Measurements from ENCODE around the gene CATSPER1.
A peak's percentile ranks its signal among the peaks of the same experiment; 100 is the strongest.

The CATSPER1 gene

GRCh38 chr11:66026017-66026529 is at the start of gene CATSPER1:
CATSPER1 (minus strand) TSS chr11:66026479; CDS start chr11:66026379, 100 bp downstream.
- Histone ChIP-seq H3K27ac (no peak within 1 kb of the TSS), H3K9me3 (ENCODE audit: low read depth, low read length) (no peaks in the 10 kb centered on the region), H3K9ac (ENCODE audit: insufficient read length) (no peak within 1 kb of the TSS), H3K36me3 (ENCODE audit: insufficient read depth, low read length) (no peaks in the 10 kb centered on the region), H3K4me3 (no peak within 1 kb of the TSS)
- TF ChIP-seq FOXP2 (optimal IDR thresholded peaks at IDR 0.05; ENCODE audit: control extremely low read depth, extremely low read length, insufficient read depth) (no peak), POLR2AphosphoS5 (IDR thresholded peaks at IDR 0.05; ENCODE audit: borderline replicate concordance, low read depth, low read length) (no peak), EZH2 (IDR thresholded peaks at IDR 0.05) (no peak)
- DNase-seq (ENCODE audit: low read depth, low spot score), result no peak

- Histone ChIP-seq H3K27ac (no peak overlapping the region), H3K9me3 (ENCODE audit: low read depth, low read length) (no peaks in the 10 kb centered on the region), H3K36me3 (ENCODE audit: insufficient read depth, low read length) (peaks cover 7% of the 10 kb centered on the region; the same call in 1 of the 2 replicates), H3K4me3 (no peak overlapping the region), H3K9ac (ENCODE audit: insufficient read length) (no peak overlapping the region)
- DNase-seq (ENCODE audit: low read depth, low spot score), result no peak
- TF ChIP-seq FOXP2 (optimal IDR thresholded peaks at IDR 0.05; ENCODE audit: control extremely low read depth, extremely low read length, insufficient read depth) (no peak), POLR2AphosphoS5 (IDR thresholded peaks at IDR 0.05; ENCODE audit: borderline replicate concordance, low read depth, low read length) (no peak), EZH2 (IDR thresholded peaks at IDR 0.05) (no peak)
Observed at GRCh38 chr11:66075273-66075672, 49.0 kb upstream of the CATSPER1 start.

DNA sequence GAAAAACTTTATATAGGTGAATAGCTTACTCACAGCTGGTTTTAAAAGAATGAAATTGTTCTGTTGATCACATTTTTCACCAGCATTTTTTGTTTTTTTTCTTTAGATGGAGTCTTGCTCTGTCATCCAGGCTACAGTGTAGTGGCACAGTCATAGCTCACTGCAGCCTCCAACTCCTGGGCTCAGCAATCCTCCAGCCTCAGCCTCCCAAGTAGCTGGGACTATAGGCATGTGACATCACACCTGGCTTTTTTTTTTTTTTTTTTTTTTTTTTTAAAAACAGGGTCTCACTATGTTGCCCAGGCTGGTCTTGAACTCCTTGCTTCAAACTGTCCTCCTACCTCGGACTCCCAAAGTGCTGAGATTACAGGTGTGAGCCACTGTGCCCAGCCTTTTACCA is 47.4 kb upstream of the CATSPER1 start:
- Histone ChIP-seq H3K36me3 (ENCODE audit: insufficient read depth, low read length) (peaks cover 12% of the 10 kb centered on the region), H3K27ac (no peak overlapping the region), H3K9me3 (ENCODE audit: low read depth, low read length) (no peaks in the 10 kb centered on the region), H3K9ac (ENCODE audit: insufficient read length) (no peak overlapping the region), H3K4me3 (no peak overlapping the region)
- DNase-seq (ENCODE audit: low read depth, low spot score), result no peak
- no peak for TF ChIP-seq EZH2 (IDR thresholded peaks at IDR 0.05)
- no peak for TF ChIP-seq FOXP2 (optimal IDR thresholded peaks at IDR 0.05; ENCODE audit: control extremely low read depth, extremely low read length, insufficient read depth)
- TF ChIP-seq POLR2AphosphoS5 (IDR thresholded peaks at IDR 0.05; ENCODE audit: borderline replicate concordance, low read depth, low read length), result no peak

DNA sequence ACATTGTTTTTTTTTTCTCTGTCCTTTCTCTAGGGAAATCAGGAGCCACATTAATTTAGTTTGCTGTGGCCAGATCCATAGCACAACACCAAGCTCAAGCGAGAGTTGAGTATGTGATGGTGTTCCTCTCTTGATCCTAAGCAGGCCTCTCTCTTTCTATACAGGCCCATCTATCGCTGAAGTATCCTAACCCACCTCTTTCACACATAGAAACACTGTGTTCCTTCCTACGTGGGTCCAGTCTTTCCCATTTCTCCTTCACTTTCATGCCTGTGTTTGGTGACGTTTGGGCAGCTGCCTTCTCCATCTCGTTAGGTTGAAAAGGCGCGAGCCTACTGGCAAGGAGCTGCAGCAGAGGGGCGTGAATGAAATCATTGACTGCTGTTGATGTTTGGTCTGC is 46.2 kb upstream of the CATSPER1 start:
- Histone ChIP-seq H3K27ac (peak overlapping the region; percentile 68; the same call in 1 of the 2 replicates), H3K9me3 (ENCODE audit: low read depth, low read length) (no peaks in the 10 kb centered on the region), H3K4me3 (no peak overlapping the region; the same call in 1 of the 2 replicates), H3K9ac (ENCODE audit: insufficient read length) (no peak overlapping the region), H3K36me3 (ENCODE audit: insufficient read depth, low read length) (peaks cover 24% of the 10 kb centered on the region)
- no peak for TF ChIP-seq EZH2 (IDR thresholded peaks at IDR 0.05)
- no peak for TF ChIP-seq FOXP2 (optimal IDR thresholded peaks at IDR 0.05; ENCODE audit: control extremely low read depth, extremely low read length, insufficient read depth)
- no peak for TF ChIP-seq POLR2AphosphoS5 (IDR thresholded peaks at IDR 0.05; ENCODE audit: borderline replicate concordance, low read depth, low read length)
- no peak for DNase-seq (ENCODE audit: low read depth, low spot score)

DNA sequence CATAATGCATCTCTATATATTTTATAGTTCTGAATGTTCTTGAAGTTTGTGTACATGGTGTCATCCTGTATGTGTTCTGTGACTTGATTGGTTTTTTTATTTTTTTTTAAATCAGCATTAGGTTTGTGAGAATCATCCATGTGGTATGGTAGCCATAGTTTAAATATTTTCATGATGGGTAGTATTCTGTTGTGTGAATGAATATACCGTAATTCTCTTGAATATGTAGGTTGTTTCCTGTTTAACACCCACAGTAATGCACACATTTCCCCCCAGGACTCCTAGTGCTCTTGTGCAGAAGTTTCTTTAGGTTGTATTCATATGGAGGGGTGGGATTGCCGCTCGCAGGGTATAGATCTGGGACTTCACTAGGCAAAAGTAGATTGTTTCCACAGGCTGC is 45.8 kb upstream of the CATSPER1 start:
- peak overlapping the region; percentile 88 for H3K4me3 ChIP-seq
- TF ChIP-seq POLR2AphosphoS5 (IDR thresholded peaks at IDR 0.05; ENCODE audit: borderline replicate concordance, low read depth, low read length), result no peak
- TF ChIP-seq FOXP2 (optimal IDR thresholded peaks at IDR 0.05; ENCODE audit: control extremely low read depth, extremely low read length, insufficient read depth), result no peak
- no peak for TF ChIP-seq EZH2 (IDR thresholded peaks at IDR 0.05)
- peaks cover 28% of the 10 kb centered on the region for H3K36me3 ChIP-seq (ENCODE audit: insufficient read depth, low read length)
- peak overlapping the region; percentile 69 for H3K9ac ChIP-seq (ENCODE audit: insufficient read length)
- H3K27ac ChIP-seq, result peak overlapping the region; percentile 68; the same call in 1 of the 2 replicates
- H3K9me3 ChIP-seq (ENCODE audit: low read depth, low read length), result no peaks in the 10 kb centered on the region
- DNase-seq (ENCODE audit: low read depth, low spot score), result no peak

DNA sequence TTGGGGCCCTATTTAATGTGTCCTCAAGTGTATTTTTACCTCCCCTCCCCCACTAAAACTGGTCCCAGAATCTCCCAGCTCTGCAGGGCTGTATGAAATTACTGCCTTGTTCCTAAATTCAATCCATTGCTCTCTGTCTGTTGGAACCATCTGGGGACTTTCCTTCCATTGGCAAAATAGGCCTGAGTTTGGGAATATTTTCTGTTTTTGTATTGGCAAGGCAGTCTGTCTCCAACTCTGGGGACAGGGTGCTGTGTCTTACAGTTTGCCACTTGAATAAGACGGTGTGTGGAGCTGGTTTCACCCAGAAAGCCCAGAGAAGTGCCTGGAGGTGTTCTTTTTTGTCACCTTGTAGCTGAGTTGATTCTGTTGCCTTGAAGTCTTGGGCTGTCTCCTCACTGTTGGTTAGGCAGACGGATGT is 45.1 kb upstream of the CATSPER1 start:
- no peak for DNase-seq (ENCODE audit: low read depth, low spot score)
- Histone ChIP-seq H3K9ac (ENCODE audit: insufficient read length) (peak overlapping the region; percentile 69), H3K27ac (0 out of 2 replicates have a peak overlapping the region, but pooled peaks have one; percentile 68), H3K9me3 (ENCODE audit: low read depth, low read length) (no peaks in the 10 kb centered on the region), H3K4me3 (peak overlapping the region; percentile 88), H3K36me3 (ENCODE audit: insufficient read depth, low read length) (peaks cover 35% of the 10 kb centered on the region)
- TF ChIP-seq FOXP2 (optimal IDR thresholded peaks at IDR 0.05; ENCODE audit: control extremely low read depth, extremely low read length, insufficient read depth) (no peak), POLR2AphosphoS5 (IDR thresholded peaks at IDR 0.05; ENCODE audit: borderline replicate concordance, low read depth, low read length) (no peak), EZH2 (IDR thresholded peaks at IDR 0.05) (no peak)

- Histone ChIP-seq H3K36me3 (ENCODE audit: insufficient read depth, low read length) (peaks cover 41% of the 10 kb centered on the region), H3K9me3 (ENCODE audit: low read depth, low read length) (no peaks in the 10 kb centered on the region), H3K27ac (0 out of 2 replicates have a peak overlapping the region, but pooled peaks have one; percentile 68), H3K9ac (ENCODE audit: insufficient read length) (peak overlapping the region; percentile 69), H3K4me3 (peak overlapping the region; percentile 88)
- DNase-seq (ENCODE audit: low read depth, low spot score), result no peak
- TF ChIP-seq FOXP2 (optimal IDR thresholded peaks at IDR 0.05; ENCODE audit: control extremely low read depth, extremely low read length, insufficient read depth) (no peak), EZH2 (IDR thresholded peaks at IDR 0.05) (no peak), POLR2AphosphoS5 (IDR thresholded peaks at IDR 0.05; ENCODE audit: borderline replicate concordance, low read depth, low read length) (no peak)
Observed at GRCh38 chr11:66070604-66071380, 44.5 kb upstream of the CATSPER1 start.

Data from SK-N-MC (cell line).